Subcutaneous abdominal adipose tissue (tissue), 5 donors: ENCODE results near the gene MAP4K4.
A peak's percentile ranks its signal among the peaks of the same experiment; 100 is the strongest.

ENCODE experiments used
- H3K27ac ChIP-seq: one replicate; pipeline ENCODE4 v1.7.0; 2013; ENCODE audit warnings: low read depth, mild to moderate bottlenecking, inconsistent platforms, low read length, moderate library complexity
- H3K27me3 ChIP-seq, 5 donors: one replicate each; pipeline ENCODE4 v1.7.0; 2013; ENCODE audit warnings: low read length in 5 of 5, inconsistent platforms in 1 of 5; ENCODE audit not compliant: control insufficient read depth in 5 of 5, insufficient read depth in 4 of 5
- H3K36me3 ChIP-seq, 5 donors: one replicate each; pipeline ENCODE4 v1.7.0; 2013; ENCODE audit warnings: low read length in 5 of 5; ENCODE audit not compliant: control insufficient read depth in 5 of 5, insufficient read depth in 5 of 5
- H3K4me1 ChIP-seq, 5 donors: one replicate each; pipeline ENCODE4 v1.7.0; 2013; ENCODE audit warnings: low read length in 5 of 5, mild to moderate bottlenecking in 3 of 5, moderate library complexity in 1 of 5; ENCODE audit not compliant: control insufficient read depth in 5 of 5, insufficient read depth in 5 of 5
- H3K4me3 ChIP-seq, 5 donors: one replicate each; pipeline ENCODE4 v1.7.0; 2013; ENCODE audit warnings: low read length in 5 of 5, low read depth in 1 of 5
- H3K9ac ChIP-seq, 5 donors: one replicate each; pipeline ENCODE4 v1.7.0; 2013; ENCODE audit warnings: low read length in 5 of 5, mild to moderate bottlenecking in 4 of 5, moderate library complexity in 3 of 5
- H3K9me3 ChIP-seq, 5 donors: one replicate each; pipeline ENCODE4 v1.7.0; 2013; ENCODE audit warnings: low read length in 5 of 5; ENCODE audit not compliant: control insufficient read depth in 5 of 5
- donor health status: healthy.
- donor health status: healthy.
- donor health status: healthy.
- donor health status: healthy.
- donor health status: healthy.

Gene MAP4K4

DNA sequence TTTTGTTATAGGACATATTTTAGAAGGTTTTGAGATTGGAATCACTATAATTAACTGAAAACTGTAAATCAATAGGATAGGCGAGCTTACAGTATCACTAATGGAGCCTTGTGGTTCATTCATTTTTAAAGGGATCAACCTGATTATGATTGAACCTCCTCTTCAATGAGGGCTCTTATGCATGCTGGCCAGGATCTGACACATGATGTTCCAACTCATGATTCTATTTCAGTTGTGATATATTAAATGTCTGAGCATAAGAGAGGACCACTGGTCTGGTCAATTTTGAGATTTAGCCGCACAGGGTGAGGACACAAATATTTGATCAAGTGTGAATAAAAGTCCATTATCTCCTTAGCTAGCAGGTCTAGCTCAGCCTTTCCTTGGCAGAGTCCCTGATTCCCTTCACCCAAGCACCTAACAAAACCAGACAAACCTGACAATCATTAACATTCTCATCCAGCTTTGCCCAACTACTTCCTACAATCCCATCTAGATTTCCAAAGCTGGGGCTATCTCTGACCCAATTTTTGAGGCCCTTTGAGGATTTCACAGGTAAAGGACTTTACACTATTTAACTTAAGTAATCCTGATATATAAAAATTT lies 6.9 kb upstream of the MAP4K4 start:
- H3K36me3 ChIP-seq = no peaks in the 10 kb centered on the region
- H3K9ac ChIP-seq = no peak overlapping the region
- H3K4me1 ChIP-seq = no peaks in the 10 kb centered on the region
- no peak overlapping the region for H3K4me3 ChIP-seq
- H3K27ac ChIP-seq = no peak overlapping the region
- H3K9me3 ChIP-seq = no peaks in the 10 kb centered on the region
- H3K27me3 ChIP-seq = no peaks in the 10 kb centered on the region

DNA sequence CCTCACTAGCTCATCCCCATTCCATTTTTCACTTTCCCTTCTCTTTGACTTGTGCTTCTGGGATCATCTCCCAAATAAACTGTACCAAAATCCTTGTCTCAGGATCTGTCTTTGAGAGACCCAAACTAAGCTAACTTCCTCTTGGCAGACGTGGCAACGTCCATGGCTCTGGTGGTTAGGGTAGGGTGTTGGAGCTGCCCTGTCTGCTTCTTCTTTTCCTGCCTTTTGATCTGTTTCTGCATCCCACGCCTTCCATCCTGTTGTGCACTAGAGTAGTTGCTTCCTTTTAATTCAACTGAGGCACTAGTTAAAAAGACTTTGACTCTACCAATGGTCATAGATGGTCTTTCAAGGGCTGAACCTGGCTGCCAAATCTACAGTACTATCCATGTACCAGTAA lies 5.5 kb upstream of the MAP4K4 start:
- no peaks in the 10 kb centered on the region for H3K36me3 ChIP-seq
- peaks cover 0 to 8% (median 7%) of the 10 kb centered on the region in 5 donors for H3K4me1 ChIP-seq
- H3K9me3 ChIP-seq = no peaks in the 10 kb centered on the region
- no peak overlapping the region for H3K4me3 ChIP-seq
- no peak overlapping the region for H3K9ac ChIP-seq
- H3K27ac ChIP-seq = no peak overlapping the region
- no peaks in the 10 kb centered on the region for H3K27me3 ChIP-seq

DNA sequence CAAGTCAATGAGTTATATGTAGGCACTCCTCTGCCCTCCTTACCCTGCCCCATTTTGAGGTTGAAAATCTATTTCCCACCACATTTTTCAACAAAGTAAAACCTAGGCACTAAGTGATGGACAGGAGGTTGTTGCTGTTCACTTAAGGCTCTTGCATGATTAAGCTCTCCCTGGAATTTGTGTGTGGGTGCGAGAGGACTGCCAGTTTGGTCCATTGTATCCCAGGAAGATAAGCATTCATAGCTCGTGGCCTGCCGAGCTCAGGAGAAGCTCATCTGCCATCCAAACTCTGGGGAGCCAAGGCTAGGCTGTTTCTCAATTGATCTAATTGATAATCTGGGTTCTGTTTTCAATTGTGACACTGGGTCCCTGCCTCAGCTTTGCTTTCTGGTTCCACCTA lies 4.7 kb upstream of the MAP4K4 start:
- Histone ChIP-seq H3K4me3 (no peak overlapping the region), H3K27me3 (no peaks in the 10 kb centered on the region), H3K9ac (no peak overlapping the region), H3K27ac (no peak overlapping the region), H3K36me3 (no peaks in the 10 kb centered on the region), H3K9me3 (no peaks in the 10 kb centered on the region), H3K4me1 (peaks cover 0 to 9% (median 7%) of the 10 kb centered on the region in 5 donors)

DNA sequence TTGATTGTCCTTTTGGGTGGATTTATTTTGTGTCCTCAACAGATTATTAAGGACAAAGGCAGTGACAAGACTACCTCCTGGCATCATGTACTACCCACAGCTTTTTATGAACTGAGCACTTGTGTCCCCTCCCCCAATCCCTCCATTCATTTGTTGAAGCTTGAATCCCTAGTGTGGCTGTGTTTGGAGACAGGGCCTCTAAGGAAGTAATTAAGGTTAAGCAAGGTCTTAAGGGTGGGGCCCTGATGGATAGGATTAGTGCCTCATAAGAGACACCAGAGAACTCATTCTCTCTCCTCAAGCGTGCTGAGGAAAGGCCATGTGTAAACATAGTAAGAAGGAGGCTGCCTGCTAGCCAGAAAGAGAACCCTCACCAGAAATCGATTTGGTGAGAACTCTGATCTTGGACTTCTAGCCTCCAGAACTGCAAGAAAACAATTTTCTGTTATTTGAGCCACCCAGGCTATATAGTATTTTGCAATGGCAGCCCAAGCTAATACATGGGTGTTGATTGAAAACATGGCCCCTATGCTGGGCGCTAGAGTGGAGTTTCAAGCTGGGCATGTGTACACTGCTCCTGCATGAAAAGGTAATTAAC lies 3.4 kb upstream of the MAP4K4 start:
- Histone ChIP-seq H3K4me1 (peaks cover 0 to 17% (median 15%) of the 10 kb centered on the region in 5 donors), H3K4me3 (no peak overlapping the region), H3K36me3 (no peaks in the 10 kb centered on the region), H3K9ac (no peak overlapping the region), H3K9me3 (no peaks in the 10 kb centered on the region), H3K27ac (no peak overlapping the region), H3K27me3 (no peaks in the 10 kb centered on the region)

DNA sequence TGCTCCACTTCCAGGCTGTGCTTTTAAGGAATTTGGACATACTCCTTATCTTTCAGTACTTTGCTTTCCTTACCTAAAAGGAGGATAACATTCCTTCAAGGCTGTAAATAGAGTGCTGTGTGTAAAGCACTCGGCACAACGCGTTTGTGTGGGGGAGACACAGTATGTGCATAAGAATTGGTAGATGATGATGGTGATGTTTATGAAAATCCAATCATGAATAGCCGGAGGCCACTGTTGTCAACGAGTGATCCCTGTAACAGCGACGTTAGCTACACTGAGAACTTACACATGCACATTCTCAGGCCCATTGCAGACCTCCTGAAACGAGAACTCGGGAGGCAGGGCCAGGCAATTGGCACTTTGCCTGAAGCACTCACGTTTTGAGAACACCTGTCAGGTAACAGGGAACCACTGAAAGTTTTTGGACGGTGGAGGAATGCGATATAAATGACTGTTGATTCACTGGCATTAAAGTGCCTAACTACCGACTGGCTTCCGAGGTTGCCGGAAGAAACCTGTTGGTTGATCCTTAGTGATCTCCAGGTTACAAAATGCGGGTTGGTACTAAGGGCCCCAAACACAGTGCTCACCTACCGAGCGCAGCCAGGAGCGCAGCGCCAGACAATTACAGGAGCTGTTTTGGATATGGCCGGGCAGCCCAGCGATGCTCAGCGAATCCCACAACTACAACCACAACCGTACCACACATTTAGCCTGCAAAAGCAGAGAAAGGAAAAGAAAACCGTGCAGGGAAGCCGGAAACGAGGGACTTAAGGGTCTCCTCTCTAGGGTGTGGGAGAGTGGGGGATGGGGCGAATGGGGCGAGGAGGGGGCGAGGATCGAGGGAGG lies 1.0 kb upstream of the MAP4K4 start:
- no peaks in the 10 kb centered on the region for H3K27me3 ChIP-seq
- peak overlapping the region; percentile 59 to 86 (median 75) for H3K9ac ChIP-seq
- peak overlapping the region; percentile 79 for H3K27ac ChIP-seq

DNA sequence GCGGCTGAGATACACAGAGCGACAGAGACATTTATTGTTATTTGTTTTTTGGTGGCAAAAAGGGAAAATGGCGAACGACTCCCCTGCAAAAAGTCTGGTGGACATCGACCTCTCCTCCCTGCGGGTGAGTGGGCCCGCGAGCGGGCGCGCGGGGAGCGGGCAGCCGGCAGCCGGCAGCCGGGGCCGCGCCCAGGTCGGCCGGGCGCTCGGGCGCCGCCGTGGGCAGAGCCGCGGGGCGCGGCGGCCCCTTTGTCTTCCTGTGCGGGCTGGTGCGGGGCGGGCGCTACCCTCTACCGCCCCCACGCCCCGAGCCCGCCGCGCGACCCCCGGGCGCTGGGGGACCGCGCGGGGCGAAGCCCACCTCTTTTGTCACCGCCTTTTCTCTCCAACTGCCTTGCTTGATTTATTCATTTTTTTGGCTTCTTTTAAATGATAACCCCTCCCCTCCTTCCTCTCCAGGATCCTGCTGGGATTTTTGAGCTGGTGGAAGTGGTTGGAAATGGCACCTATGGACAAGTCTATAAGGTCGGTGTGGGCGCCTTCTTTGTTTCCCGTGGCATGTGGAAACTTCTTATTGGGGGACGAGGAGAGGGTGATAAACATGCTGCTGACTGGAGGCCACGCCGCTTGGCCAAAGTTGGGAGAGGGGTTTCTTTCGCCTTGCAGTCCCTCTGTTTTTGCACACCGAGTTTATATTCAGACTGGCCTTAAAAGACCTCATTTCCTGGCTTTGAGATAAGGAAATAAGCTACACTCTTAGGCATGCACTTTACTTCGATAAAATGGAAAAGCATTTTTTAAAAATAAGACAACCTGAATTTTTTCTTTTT lies 722 bp downstream of the MAP4K4 start:
- Histone ChIP-seq H3K27ac (peak overlapping the region; percentile 93), H3K9me3 (no peaks in the 10 kb centered on the region), H3K4me1 (peaks cover 0 to 46% (median 41%) of the 10 kb centered on the region in 5 donors), H3K27me3 (no peaks in the 10 kb centered on the region), H3K4me3 (peak overlapping the region; percentile 84 to 94 (median 91)), H3K36me3 (no peaks in the 10 kb centered on the region), H3K9ac (peak overlapping the region; percentile 81 to 92 (median 87))

More for the DNA sequence above, 1.0 kb upstream of the MAP4K4 start:
- Histone ChIP-seq H3K9me3 (no peaks in the 10 kb centered on the region), H3K4me1 (peaks cover 0 to 38% (median 34%) of the 10 kb centered on the region in 5 donors), H3K36me3 (no peaks in the 10 kb centered on the region), H3K4me3 (peak overlapping the region; percentile 65 to 91 (median 81))

DNA sequence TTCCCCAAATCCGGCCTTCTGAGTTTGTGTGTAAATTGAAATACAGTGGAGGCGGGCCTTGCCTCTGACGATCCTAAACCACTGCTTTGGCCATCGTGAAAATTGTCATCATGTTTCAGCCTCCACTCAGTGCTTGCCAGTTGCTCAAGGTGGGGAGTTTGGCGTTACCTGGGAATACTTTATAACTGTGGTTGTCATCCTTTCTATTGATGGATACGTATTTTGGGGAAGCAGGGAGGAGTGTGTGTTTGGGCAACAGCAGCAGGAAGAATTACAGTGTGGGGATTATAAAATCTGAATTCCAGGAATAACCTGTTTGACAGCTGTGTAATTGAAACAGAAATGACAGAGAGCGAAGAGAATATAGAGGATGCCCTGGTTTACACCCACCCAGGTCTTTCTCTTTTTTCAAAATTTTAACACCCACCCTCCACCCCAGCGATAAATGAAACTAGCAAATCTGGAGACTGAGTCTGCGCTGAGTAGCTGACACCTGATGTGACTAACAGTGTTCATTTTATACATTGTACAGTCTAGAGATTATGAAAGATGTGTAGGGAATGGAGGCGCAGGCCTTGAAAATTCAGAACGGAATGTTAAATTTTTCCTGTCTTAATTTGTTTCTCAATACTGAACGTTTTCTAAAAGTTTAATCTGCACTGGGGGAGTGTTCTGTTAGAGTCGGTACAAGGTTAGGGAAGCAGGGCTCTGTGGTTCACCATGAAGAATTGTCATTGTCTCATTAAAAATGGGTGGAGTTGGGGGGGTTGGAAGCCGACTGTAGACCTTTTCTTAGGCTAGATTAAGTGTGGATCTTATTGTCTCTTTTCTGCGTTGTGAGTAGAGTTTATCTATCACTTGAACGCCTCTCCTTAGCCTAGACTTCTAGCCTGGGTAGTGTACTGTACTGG lies 1.6 kb downstream of the MAP4K4 start:
- peak overlapping the region; percentile 93 for H3K27ac ChIP-seq
- peaks cover 0 to 52% (median 41%) of the 10 kb centered on the region in 5 donors for H3K4me1 ChIP-seq
- no peaks in the 10 kb centered on the region for H3K36me3 ChIP-seq
- H3K9ac ChIP-seq = peak overlapping the region; percentile 81 to 92 (median 87)
- no peaks in the 10 kb centered on the region for H3K27me3 ChIP-seq
- H3K4me3 ChIP-seq = peak overlapping the region; percentile 84 to 94 (median 91)
- H3K9me3 ChIP-seq = no peaks in the 10 kb centered on the region

DNA sequence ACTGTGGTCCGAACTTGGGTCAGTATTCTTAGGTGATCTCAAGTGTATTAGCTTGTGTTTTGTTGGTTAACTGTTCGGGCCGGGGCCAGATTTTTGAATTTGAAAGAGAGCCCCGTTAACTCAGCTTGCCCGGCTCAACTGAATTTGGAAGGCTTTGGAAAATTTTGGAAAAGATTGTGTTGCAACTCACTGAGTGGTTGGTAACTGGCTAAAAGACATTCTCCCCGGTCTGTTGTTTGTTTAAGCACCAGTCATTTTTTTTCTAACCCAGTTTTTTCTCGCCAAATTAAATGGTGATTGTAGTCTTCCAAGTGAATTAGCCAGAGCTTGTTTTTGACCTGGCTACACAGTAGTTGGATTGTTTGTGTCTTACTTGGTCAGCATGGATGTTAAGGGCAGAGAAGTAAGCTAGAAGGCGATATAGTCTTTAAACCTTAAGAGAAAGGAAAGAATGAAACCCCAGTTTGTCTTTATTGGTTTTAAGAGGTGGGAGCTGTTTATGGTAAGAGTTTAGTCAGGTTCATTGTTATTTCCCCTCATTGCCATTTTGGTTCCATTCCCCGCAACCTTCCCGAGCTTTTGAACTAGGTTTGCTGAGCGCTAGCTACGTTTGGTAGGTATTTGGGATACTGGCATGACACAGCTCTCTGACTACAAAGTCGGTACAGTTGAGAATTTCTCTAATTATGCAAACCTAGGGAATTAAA lies 2.4 kb downstream of the MAP4K4 start:
- no peaks in the 10 kb centered on the region for H3K27me3 ChIP-seq
- peak overlapping the region; percentile 79 to 92 (median 84) for H3K9ac ChIP-seq
- H3K4me1 ChIP-seq = peaks cover 0 to 57% (median 48%) of the 10 kb centered on the region in 5 donors
- peak overlapping the region; percentile 84 to 94 (median 91) for H3K4me3 ChIP-seq
- H3K9me3 ChIP-seq = no peaks in the 10 kb centered on the region
- H3K36me3 ChIP-seq = no peaks in the 10 kb centered on the region
- peak overlapping the region; percentile 93 for H3K27ac ChIP-seq
